Stimulated activated CD4-positive, alpha-beta T cell treated with anti-CD3 and anti-CD28 coated beads, Interleukin-1b, Interleukin-23, amount 100 ng/mL, for 48 hours (primary cell): Measurements from ENCODE around the gene TMEM117.
"Not testable (repeated sequence)": the region's sequence is repeated elsewhere in the genome, so short reads cannot be mapped to it uniquely, and the experiment has no call there.

Experiments used
- DNase-seq: peaks from one replicate; pipeline ENCODE4 v3.0.0-alpha.2; 2020

The TMEM117 gene

DNA sequence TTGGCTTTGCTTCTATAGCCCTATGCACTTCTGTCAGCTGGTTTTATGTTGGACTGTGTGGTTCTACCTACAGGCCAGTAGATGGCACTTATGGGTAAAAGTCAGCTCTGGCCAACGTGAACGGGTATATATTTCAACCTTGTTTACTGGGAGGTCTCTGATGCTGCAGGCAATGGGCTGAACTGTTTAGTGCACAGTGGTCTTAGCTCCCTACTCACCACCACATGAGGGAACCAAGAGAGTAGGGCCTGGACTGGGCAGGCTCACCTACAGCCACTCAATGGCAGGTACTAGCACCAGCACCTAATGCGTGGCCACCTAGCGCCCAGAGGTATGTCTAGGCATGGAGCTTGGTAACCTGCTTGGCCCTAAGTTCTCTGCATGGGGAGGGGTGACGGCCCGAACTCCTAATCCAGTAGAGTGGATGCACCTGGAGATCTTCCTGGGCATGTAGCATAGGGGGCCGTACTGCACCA, 481.8 kb downstream of the TMEM117 start:
- no peak for DNase-seq

DNA sequence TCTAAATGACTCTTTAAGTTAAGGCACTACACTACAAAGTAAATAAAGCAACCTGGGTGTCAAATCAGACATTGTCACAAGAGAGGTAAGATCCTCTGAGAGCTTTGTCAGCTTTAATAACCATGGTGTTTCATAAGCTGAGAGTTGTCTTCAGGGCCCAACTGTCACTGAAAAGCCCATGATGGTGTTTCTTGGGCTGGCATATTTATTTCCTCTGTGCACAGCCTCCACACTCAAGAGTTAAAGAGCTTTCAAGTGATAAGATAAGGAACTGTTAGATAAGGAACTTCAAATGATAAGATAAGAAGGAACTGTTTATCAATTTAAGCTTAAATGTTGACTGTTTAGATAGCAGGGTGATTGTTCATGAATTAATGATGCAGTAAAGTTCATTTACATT, 495.4 kb downstream of the TMEM117 start:
- no peak for DNase-seq

DNA sequence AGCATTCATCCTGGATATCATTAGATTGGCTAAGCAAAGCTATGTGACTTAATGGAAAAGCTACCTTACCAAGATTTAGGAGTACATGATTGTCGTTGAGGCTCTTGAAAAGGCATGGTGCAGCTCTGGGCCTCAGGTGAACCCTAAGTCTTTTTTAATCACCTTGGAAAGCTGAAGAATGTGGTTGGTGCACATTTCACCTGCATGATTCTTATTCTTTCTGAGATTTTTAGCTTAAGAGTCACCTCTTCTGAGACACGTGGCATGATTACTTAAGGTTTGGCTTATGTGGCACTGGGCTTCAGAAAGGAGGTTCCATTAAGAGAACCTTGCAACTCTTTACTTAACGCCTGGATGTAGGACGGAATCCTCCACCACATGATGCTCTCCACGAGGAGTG, 498.5 kb downstream of the TMEM117 start:
- no peak for DNase-seq

DNA sequence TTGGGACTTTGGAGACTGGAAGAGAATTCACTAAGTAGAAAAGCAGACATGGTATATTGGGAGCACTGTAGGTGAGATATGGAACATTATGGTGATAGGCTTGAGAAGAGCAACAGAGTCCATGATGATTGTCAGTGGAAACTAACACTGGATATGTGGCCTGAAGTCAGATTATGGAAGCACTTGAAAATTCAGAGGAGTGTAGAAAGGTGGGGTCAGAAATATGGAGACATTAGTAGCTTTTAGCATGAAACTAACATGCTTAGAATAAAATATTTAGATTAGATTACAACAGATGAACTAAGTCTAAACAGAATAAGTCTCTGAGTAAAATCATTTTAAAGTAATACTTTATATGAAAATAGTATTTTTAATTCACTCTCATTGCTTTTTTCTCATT, 499.1 kb downstream of the TMEM117 start:
- no peak for DNase-seq

DNA sequence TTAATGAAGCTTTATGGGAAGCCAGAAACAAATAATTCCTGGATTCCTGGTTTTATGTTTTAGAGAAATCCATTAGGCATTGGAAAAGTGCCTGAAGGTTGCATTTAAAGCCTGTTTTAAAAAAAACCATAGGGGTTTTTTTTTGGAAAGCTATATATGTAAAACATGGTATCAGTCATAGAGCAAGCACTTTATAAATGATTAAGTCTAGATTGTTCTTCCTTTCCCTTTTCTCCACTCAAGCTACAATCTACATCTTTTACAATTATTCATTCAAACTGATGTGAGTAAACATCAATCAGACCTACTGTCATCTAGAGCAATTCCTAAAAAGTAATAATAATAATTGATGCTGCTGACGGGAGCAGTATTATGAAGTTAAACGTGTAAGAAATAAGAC, 500.7 kb downstream of the TMEM117 start:
- DNase-seq, result no peak

DNA sequence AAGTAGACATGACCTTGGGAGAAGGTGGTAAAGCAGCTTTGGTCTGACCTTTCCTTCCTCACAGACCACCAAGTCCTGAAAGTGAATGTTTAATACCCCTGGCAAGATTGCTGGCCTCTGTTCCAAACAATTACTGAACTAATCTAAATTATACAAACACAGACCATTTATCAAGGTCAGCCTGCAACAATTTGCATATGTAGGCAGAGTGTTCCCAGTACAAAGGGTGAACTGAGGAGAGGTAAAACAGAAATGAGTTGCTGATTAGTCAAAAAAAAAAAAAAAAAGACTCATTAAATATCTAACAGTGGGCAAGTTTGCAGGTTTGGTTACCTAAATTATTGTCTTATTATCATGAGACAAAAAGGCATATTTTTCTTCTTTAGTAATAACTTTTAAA, 506.5 kb downstream of the TMEM117 start:
- no peak for DNase-seq

DNA sequence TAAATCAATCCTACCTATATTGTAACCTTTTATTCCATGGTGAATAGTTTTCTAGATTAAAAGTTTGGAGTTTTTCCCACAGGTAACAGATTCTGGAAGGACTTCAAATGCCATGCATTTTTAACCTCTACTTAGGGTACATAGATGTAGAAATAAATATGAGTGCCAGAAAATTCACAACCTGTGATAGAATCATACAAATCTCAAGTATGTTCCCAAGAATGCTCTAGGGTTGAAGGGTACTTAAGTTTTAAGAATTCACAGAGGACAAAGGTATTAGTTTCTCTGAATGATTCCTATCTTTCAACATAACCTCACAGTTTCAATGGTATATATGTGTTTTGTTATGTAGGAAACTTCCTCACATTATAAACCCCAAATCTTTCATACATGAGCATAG, 511.3 kb downstream of the TMEM117 start:
- DNase-seq, result no peak

DNA sequence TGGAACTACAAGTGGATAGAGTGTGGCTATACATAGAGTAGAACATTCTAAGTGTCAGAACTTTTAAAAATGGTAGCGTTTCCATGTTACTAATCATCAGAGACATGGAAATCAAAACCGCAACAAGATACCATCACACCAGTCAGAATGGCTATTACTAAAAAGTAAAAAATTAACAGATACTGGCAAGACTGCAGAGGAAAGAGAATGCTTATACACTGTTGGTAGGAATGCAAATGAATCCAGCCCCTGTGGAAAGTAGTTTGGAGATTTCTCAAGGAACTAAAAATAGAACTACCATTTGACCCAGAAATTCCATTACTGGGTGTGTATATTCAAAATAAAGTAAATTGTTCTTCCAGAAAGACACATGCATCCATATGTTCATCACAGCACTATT, 521.6 kb downstream of the TMEM117 start:
- DNase-seq, result no peak

DNA sequence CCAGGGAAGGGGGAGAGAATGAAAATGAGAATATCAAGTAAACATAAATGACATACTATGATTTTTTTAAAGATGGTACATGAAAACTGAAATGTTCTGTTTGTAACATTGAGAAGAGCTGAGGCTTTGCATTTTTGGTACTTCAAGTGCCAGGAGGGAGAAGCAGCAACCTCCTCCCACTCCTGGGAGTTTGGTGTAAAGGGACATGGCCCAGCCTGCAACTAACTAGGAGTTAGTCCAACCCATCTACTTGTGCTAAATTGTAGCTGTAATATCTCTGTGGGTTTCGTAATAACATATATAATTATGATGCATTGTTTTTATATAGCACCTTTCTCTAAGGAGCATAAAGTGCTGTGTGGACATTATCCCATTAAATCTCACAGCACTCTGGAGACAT, 522.8 kb downstream of the TMEM117 start:
- DNase-seq, result no peak

DNA sequence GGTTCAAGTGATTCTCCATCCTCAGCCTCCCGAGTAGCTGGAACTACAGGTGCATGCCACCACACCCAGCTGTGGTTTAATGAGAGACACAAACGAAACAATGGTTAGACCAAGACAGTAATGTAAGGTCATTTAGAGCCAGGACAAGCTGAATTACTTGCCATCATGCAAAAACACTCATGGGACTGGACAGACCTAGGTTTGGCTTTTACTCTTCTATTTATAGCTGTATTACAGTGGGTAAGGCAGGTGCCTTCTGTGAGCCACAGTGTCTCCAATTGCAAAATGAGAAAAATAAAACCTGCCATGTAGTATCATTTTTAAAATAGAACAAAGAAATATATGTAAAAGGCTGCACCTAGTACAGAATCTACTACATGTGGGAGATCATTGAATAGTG, 527.1 kb downstream of the TMEM117 start:
- DNase-seq, result no peak

DNA sequence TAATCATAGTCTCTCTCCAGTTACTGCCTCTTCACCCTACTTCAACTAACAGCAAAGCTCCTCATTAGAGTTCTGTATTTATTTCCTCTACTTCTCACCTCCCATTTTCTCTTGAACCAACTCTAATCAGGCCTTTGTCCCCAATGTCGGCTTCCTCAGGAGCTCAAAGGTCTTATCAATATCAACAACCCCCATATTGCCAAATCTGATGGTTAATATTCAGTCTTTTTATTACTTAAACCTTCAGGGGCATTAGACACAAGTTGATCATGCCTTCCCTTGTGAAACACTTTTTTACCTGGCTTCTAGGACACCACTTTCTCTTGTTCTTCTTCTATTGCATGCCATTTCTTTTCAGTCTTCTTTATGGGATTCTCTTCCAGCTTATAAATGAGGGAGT, 531.3 kb downstream of the TMEM117 start:
- DNase-seq, result no peak

DNA sequence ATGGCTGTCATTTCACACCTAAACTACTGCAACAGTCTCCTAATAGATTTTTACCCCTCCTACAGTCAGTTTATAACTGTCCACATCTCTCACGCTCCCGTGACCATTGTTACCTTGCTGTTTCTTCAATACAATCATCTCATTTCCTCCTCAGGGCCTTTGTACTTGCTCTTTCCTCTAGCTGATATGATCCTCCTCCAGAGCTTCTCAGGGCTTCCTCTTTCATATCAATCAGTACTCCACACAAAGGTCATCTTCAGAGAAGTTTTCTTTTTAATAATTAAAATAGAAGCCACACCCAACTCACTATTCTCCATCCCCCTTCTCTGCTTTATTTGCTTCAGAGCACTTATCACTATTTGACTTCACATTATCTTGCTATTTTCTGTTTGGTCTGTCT, 532.0 kb downstream of the TMEM117 start:
- DNase-seq, result no peak

DNA sequence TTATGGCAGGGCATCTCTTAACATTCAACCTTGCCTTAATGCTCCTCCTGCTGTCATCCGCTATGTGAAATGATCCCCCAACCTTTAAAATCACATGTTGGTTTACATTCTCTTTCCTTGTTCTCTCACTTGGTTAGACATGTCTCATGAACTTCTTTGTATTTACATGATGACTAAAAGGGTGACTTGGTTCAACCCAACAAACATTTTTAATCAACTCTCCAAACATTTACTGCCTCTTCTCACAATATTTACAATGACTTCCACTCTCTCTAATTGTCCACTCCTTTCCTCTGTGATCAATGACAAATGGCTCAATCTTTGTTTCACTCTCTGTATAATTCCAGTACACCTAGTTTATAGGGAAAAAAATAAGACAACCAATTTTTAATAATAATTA, 534.1 kb downstream of the TMEM117 start:
- DNase-seq, result no peak

DNA sequence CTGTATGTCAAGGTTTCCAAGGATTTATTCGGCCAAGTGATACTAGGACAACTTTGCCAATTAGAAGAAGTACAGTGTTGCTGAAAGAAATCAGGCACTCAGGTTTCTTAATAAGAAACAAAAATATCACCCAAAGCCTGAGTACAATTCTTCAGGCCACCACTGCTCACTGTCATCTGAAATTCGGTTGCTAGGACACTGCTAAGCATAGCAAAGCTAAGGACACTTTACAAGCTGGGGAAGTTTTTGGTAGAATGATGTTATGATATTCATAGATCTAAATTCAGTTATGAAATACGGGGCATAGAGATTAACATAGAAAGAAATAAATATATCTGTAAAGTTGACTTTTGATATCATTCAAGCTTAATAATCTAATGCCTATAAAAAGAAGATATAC, 535.1 kb downstream of the TMEM117 start:
- DNase-seq, result no peak

DNA sequence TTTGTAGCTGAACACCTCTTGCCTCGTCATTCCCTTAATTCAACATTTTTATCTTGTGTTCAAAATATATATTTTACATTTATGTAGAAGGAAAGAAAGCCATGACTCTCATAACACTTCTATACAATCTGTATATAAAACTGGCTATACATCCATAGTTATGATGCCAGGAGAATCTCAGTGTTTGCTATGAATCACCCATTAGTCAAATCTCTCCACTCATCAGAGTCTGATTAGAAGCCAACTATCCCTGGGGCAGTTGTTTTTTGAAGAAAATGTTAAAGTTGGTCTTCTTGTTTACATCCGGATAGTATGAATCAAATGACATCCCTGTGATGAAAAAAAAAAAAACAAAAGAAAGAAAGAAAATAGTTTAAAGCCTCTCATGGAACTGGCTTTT, 536.4 kb downstream of the TMEM117 start:
- DNase-seq, result no peak

DNA sequence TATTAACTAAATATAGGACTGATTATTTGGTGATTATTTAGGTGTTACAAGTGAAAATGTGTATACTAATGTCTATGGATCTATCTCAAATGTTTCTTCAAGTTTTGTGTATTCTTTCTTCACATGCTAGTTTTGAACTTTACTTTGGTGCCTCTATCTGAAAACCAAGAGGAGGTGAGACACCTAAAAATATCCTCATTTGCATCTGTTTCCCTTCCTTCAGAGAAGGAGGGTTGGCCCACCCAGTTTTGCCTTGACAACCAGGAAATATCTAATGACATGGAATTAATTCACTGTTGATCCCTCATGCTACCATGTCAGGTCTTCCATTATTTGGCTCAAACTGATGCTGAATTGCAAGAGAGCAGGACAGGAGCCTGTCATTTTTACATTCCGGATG, 539.8 kb downstream of the TMEM117 start:
- no peak for DNase-seq

DNA sequence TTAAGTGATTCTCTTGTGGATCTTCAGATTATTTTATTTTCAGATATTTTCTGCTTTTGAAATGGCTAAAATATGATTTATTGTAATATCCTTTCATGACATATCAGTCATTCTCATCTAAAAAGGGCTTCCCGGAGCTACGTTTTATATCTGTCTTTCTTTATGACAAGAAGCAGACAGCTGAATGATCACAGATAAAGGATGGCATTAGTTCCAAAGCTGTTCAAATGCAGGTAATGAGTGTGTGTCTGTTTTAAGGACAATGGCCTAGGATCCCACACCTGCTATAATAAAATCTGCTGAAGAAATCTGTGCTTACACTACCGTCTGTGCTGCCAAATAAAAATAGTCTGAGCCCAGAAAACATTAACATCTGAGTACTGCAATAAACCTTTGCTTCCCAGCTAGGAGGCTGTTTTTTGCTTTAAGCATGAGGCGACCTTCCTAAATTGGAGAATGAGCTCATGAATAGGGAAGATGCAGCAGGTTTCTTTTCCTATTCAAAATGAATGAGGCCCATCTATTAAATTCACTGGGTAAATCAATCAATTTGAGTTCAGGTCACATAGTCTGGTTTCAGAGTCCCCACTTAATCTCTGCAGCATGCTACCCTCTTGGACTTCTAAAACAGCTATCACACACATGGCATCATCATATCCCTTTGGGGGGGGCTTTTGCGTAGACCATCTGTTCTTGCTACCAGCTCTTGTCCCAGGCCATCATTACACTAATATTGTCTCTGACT, 541.7 kb downstream of the TMEM117 start:
- DNase-seq, result no peak

DNA sequence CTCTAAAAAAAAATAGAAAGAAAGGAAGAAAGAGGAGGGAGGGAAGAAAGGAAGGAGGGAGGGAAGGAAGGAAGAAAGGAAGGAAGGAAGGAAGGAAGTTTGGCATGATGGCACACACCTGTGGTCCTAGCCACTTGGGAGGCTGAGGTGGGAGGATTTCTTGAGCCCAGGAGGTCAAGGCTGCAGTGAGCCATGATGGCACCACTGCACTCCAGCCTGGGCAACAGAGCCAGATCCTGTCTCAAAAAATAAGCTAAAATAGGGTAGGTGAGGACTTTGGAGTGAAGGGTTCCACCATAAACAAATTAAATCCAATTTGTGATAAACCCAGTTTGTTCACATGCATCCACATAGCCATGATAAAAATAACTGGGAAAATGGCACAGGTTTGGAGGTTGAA, 543.2 kb downstream of the TMEM117 start:
- not testable (repeated sequence) for DNase-seq

DNA sequence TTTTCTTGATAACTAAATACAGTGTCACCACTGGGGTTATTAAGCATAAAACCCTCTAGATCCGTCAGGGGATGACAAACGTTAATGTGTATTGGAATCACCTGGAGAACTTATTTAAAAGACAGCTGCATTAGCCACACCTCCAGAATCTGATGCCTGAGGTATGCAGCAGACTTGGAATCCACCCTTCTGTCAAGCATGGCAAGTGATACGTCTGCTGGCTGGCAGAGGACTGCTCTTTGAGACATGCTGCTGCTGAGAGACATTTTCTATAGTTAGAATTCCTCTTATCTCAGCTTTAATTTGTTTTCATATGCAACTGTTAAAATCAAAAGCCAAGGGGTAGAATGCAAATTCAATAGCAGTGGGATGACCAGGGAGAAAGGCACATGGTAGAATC, 544.0 kb downstream of the TMEM117 start:
- DNase-seq, result no peak

DNA sequence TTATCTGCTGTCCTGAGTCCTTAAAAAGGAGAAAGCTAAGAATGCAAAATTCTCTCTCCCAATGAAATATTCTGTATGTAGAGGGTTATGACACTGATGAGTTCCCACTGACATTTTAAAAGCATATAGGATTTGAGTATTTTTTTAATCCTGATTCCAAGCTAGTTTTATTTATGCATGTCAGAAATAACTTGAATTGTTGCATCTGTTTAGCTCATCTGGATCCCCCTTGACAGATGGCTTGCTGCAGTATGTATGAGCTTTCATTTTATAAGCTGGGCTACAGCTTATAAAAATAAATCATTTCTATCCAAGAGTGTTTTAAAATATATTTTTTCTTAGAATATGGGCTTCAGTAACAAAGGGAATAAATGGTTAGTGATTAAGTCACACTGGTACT, 545.0 kb downstream of the TMEM117 start:
- DNase-seq, result no peak

DNA sequence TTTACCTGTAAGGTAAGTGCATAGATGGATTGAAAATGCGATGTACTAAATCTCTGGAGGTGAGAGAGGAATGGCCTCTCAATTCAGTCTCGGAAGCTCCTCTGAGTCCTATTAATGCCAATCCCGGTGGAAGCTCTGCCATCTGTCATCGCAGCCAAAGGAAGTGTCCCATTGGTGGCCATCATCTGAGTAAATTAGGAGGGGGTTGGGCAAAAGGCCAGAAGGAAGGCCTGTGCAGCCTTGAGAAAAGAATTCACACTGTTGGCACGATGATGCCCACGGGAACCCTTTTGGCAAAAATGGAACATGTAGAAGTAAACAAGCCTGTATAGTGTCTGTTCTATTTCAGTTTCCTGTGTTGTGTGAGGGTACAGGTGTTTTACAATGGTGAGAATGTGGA, 545.5 kb downstream of the TMEM117 start:
- no peak for DNase-seq

DNA sequence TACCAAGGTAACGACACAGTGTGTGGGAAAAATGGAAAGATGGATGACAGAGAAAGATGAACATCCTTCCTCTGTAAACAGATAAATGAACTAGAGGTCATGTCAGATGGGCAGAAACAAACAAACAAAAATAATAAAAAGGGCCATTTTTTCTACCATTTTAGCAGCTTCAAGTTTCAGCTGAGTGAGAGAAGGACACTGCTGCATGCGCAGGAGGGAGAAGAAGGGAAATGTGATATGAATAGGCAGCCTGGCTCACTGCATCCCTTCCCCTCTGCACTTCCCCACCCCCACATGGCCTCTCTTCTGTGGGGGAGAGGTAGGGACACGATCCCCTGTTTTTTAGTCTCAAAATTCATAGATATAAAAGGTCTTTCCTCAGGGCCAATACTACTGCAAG, 548.3 kb downstream of the TMEM117 start:
- DNase-seq, result no peak

DNA sequence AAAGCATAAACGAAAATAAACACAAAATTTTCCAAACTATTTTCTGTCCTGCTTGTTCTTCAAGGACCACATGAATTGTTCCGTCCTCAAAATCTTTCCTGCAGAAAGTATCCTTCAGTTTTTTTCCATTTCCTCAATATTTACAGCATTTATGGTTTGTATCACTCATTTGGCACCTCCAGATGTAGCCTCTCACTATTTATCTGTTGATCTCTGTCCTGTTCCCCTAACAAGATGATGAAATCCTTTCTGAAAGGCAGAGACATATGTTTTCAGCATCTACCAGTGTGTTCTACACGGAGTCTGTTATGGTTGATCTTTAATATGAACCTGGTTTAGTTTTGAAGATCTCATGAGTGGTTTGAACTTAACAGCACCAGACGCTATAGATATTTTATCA, 550.1 kb downstream of the TMEM117 start:
- DNase-seq, result no peak

DNA sequence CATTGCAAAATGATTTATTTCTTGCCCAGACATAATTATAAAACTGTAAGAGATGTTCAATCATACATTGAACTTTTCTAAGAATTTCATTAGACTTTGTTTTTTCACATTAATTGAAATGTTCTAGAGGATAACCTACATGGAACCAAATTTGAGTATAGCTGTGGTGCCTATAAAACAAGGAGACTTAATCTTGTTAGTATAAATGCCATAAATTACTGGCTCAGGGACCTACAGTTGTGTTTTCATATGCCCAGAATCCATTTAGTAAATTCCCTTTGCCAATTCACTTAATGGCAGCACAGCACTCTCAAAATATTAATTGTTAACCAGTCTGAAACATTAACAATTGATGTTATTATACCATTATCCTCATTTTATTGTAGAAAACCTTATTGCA, 551.7 kb downstream of the TMEM117 start:
- no peak for DNase-seq

DNA sequence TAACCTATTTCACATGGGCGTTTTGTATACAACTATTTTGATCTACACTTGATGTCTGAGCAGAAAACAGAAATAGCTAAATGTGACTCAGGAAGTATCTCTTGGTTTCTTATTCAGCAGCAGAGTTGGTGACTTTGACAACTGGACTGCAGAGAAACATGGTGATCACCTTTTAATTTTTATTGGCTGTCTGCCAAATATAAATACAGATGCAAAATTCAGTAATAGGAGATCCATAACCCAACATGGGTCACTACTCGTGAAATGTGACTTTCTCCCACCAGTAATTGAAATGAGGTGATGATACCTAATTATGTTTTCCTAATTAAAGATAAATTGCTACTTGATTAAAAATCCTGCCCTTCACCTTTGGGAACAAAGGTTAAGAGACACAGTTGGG, 553.2 kb downstream of the TMEM117 start:
- no peak for DNase-seq

DNA sequence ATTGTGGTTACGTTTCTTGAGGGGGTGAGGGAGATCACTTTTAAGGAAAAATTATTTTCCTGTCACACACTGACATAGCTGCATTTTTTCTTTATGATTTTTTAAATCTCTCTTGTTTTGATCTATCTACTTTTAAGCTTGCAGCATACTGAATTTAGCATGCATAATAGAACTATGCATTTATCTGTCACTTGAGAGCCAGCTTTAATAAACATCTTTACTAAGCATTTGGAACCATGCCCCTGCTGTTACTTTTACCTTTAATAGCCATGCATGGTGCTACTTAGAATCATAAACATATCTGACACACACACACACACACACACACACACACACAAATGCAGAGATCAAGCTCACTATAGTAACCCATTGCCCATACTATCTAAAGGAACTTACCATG, 554.0 kb downstream of the TMEM117 start:
- no peak for DNase-seq
